ENCODE data around the gene EMX1.

The EMX1 gene

GRCh38 chr2:72972352-72973136 is 55.2 kb downstream of the EMX1 start:
- DNase-seq (ENCODE audit: extremely low spot score), result no peak
- TF ChIP-seq CTCF (IDR thresholded peaks at IDR 0.05; ENCODE audit: control extremely low read depth, extremely low read depth, low read depth, missing control alignments), result no peak
- ChIA-PET CTCF (interaction anchor here (1.0 to 10.0 kb wide), 12 partner anchors 12 to 91 kb away, joined by 3 to 150 read pairs (median 10); partner anchors contain the start of gene SPR), POLR2A (no interaction called here)

- DNase-seq (ENCODE audit: extremely low spot score), result no peak
- ChIA-PET POLR2A (no interaction called here), CTCF (interaction anchor here (0.8 to 10.0 kb wide), 18 partner anchors 12 to 204 kb away, joined by 3 to 150 read pairs (median 8); partner anchors contain the start of genes EMX1 and SPR)
- no peak for TF ChIP-seq CTCF (IDR thresholded peaks at IDR 0.05; ENCODE audit: control extremely low read depth, extremely low read depth, low read depth, missing control alignments)
These were observed 55.8 kb downstream of the EMX1 start for GRCh38 chr2:72973137-72973535.

GRCh38 chr2:72973566-72974435 is 56.5 kb downstream of the EMX1 start:
- peak; percentile 85 for TF ChIP-seq CTCF (IDR thresholded peaks at IDR 0.05; ENCODE audit: control extremely low read depth, extremely low read depth, low read depth, missing control alignments)
- ChIA-PET CTCF (interaction anchor here (0.6 to 10.0 kb wide), 30 partner anchors 10 to 238 kb away, joined by 3 to 150 read pairs (median 4); partner anchors contain the start of genes EMX1 and SPR), POLR2A (interaction anchor here (0.7 kb wide), 1 partner anchor 50 kb away, joined by 3 read pairs; no protein-coding TSS in a partner anchor)
- peak; percentile 84 for DNase-seq (ENCODE audit: extremely low spot score)

- TF ChIP-seq CTCF (IDR thresholded peaks at IDR 0.05; ENCODE audit: control extremely low read depth, extremely low read depth, low read depth, missing control alignments), result no peak
- POLR2A ChIA-PET, result interaction anchor here (0.7 kb wide), 1 partner anchor 49 kb away, joined by 3 read pairs; no protein-coding TSS in a partner anchor
- DNase-seq (ENCODE audit: extremely low spot score), result no peak
- CTCF ChIA-PET, result interaction anchor here (0.7 to 10.0 kb wide), 24 partner anchors 11 to 238 kb away, joined by 3 to 150 read pairs (median 7); partner anchors contain the start of genes EMX1 and SPR
These were observed 57.1 kb downstream of the EMX1 start for GRCh38 chr2:72974436-72974754.

GRCh38 chr2:72975017-72975416 is 57.7 kb downstream of the EMX1 start:
- DNase-seq (ENCODE audit: extremely low spot score), result no peak
- TF ChIP-seq CTCF (IDR thresholded peaks at IDR 0.05; ENCODE audit: control extremely low read depth, extremely low read depth, low read depth, missing control alignments), result no peak
- CTCF ChIA-PET, result interaction anchor here (1.5 to 10.0 kb wide), 7 partner anchors 11 to 202 kb away, joined by 5 to 150 read pairs (median 16); no protein-coding TSS in a partner anchor
- POLR2A ChIA-PET, result no interaction called here

GRCh38 chr2:72979896-72980295 is 62.6 kb downstream of the EMX1 start:
- no peak for TF ChIP-seq CTCF (IDR thresholded peaks at IDR 0.05; ENCODE audit: control extremely low read depth, extremely low read depth, low read depth, missing control alignments)
- POLR2A ChIA-PET, result no interaction called here
- DNase-seq (ENCODE audit: extremely low spot score), result no peak
- CTCF ChIA-PET, result interaction anchor here (1.4 to 2.0 kb wide), 4 partner anchors 12 to 87 kb away, joined by 3 to 9 read pairs (median 8); no protein-coding TSS in a partner anchor
